Panc1 (cell line): ENCODE measurements around the gene AWAT2. TPM values are rescaled to one million over a fixed set of nuclear protein-coding genes. Genes with fewer than 3 reads are reported as not detected.

Experiments used
- ATAC-seq: fragments of 200-7000 bp; cut with Tn5 transposase; 2 replicates; pipeline ENCODE4 v1.9.1; 2020; ENCODE audit warnings: mild to moderate bottlenecking, moderate library complexity
- BruUV-seq: library from RNA; stranded (reverse); fragments of 400-500 nt; replicated peaks from 2 replicates; lab custom pipeline; 2021; lab: Mats Ljungman, UMichigan
- CTCF ChIA-PET: fragments of 300-600 bp; sonication (Branson Sonifier 250); formaldehyde crosslinking; loops from one replicate; lab custom pipeline; 2022; ENCODE audit warnings: antibody characterized with exemption; lab: Charles Lee
- POLR2A ChIA-PET: fragments of 300-600 bp; sonication (Branson Sonifier 250); formaldehyde crosslinking; loops from one replicate; lab custom pipeline; 2022; ENCODE audit warnings: antibody characterized with exemption; lab: Charles Lee
- DNase-seq: peaks from one replicate; pipeline ENCODE4 v3.0.0-alpha.2; 2010; ENCODE audit warnings: low read depth, low spot score
- H3K27ac ChIP-seq: 2 replicates; pipeline ENCODE4 v1.5.1; 2011; ENCODE audit warnings: mild to moderate bottlenecking, low read length, inconsistent platforms
- H3K27me3 ChIP-seq: fragments of 200-500 bp; sonication (Bioruptor generic); 2 replicates; pipeline ENCODE4 v1.6.0; 2014; ENCODE audit warnings: low read length, inconsistent platforms; ENCODE audit not compliant: control insufficient read depth, insufficient read depth
- H3K36me3 ChIP-seq: fragments of 200-500 bp; sonication (Bioruptor generic); 2 replicates; pipeline ENCODE4 v1.5.1; 2014; ENCODE audit warnings: inconsistent platforms, mild to moderate bottlenecking, low read length, moderate library complexity; ENCODE audit not compliant: control insufficient read depth, insufficient read depth
- H3K4me1 ChIP-seq: 2 replicates; pipeline ENCODE4 v1.5.1; 2011; ENCODE audit warnings: inconsistent platforms, mild to moderate bottlenecking, low read length, moderate library complexity; ENCODE audit not compliant: control insufficient read depth, insufficient read depth
- H3K4me3 ChIP-seq, 2 experiments: 2 replicates each; pipeline ENCODE4 v1.5.1; 2011 to 2012; ENCODE audit warnings: low read depth in 2 of 2, low read length in 2 of 2, mild to moderate bottlenecking in 2 of 2, inconsistent platforms in 1 of 2, moderate library complexity in 1 of 2
- H3K9me3 ChIP-seq: fragments of 200-500 bp; sonication (Bioruptor generic); 2 replicates; pipeline ENCODE4 v1.5.1; 2014; ENCODE audit warnings: low read depth, mild to moderate bottlenecking, inconsistent platforms, low read length, moderate library complexity; ENCODE audit not compliant: control insufficient read depth, insufficient read depth
- POLR2AphosphoS5 ChIP-seq: IDR thresholded peaks from 2 replicates; pipeline ENCODE4 v1.6.1; 2012; ENCODE audit warnings: mild to moderate bottlenecking, low read depth, low read length, moderate library complexity
- REST ChIP-seq, 2 experiments: IDR thresholded peaks; 2 replicates each; pipeline ENCODE4 v1.6.1; 2011 to 2012; ENCODE audit warnings: low read depth in 2 of 2, control low read depth in 1 of 2, low read length in 1 of 2, mild to moderate bottlenecking in 1 of 2, moderate library complexity in 1 of 2; ENCODE audit not compliant: insufficient read depth in 1 of 2
- SIN3A ChIP-seq: IDR thresholded peaks from 2 replicates; pipeline ENCODE4 v1.6.1; 2012; ENCODE audit warnings: low read depth, mild to moderate bottlenecking, low read length, moderate library complexity, borderline replicate concordance; ENCODE audit not compliant: insufficient read depth
- TCF7L2 ChIP-seq: IDR thresholded peaks from 2 replicates; pipeline ENCODE4 v1.6.1; 2011; ENCODE audit warnings: mild to moderate bottlenecking, low read depth, low read length, inconsistent platforms
- in situ Hi-C: cut with HindIII; loops from 2 replicates; pipeline ENCODE4 v1.10.0; 2016; ENCODE audit warnings: low sequenced_read_pairs, low pct_unique_long_range_greater_than_20kb
- intact Hi-C: fragments of 100-400 bp; cut with micrococcal nuclease; formaldehyde crosslinking; loops from one replicate; pipeline ENCODE4 v1.10.0; 2022; ENCODE audit not compliant: unreplicated experiment
- microRNA-seq: library from miRNA; unstranded; fragments of <30 nt; microRNA quantifications from one replicate; pipeline ENCODE4 v1.1.0, GENCODE V29; 2020; ENCODE audit not compliant: unreplicated experiment
- total RNA-seq: library from RNA; stranded (reverse); gene quantifications from one replicate; pipeline ENCODE4 v1.2.1, GENCODE V29; 2021; ENCODE audit not compliant: unreplicated experiment
- TF ChIP-seq, protein P1 (sequence below): fragments of 450-650 bp; IDR thresholded peaks from 2 replicates; pipeline ENCODE4 v1.5.1; 2017; ENCODE audit warnings: mild to moderate bottlenecking

Gene AWAT2
- total RNA-seq, 1 experiment from 2014 or later = not detected

GRCh38 chrX:69993494-69993893 is 56.2 kb downstream of the AWAT2 start:
- in situ Hi-C loops = no loop called here
- TF ChIP-seq REST (IDR thresholded peaks at IDR 0.05; ENCODE audit: insufficient read depth in 1 of 2, low read depth in 2 of 2, low read length in 1 of 2) = no peak
- TF ChIP-seq POLR2AphosphoS5 = no peak
- no peak for TF ChIP-seq SIN3A
- TF ChIP-seq TCF7L2 = no peak
- TF ChIP-seq, protein P1, sequence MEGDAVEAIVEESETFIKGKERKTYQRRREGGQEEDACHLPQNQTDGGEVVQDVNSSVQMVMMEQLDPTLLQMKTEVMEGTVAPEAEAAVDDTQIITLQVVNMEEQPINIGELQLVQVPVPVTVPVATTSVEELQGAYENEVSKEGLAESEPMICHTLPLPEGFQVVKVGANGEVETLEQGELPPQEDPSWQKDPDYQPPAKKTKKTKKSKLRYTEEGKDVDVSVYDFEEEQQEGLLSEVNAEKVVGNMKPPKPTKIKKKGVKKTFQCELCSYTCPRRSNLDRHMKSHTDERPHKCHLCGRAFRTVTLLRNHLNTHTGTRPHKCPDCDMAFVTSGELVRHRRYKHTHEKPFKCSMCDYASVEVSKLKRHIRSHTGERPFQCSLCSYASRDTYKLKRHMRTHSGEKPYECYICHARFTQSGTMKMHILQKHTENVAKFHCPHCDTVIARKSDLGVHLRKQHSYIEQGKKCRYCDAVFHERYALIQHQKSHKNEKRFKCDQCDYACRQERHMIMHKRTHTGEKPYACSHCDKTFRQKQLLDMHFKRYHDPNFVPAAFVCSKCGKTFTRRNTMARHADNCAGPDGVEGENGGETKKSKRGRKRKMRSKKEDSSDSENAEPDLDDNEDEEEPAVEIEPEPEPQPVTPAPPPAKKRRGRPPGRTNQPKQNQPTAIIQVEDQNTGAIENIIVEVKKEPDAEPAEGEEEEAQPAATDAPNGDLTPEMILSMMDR = no peak
- Histone ChIP-seq H3K36me3 (no peaks in the 10 kb centered on the region), H3K27ac (no peak overlapping the region), H3K4me1 (no peaks in the 10 kb centered on the region), H3K9me3 (no peaks in the 10 kb centered on the region), H3K27me3 (no peaks in the 10 kb centered on the region), H3K4me3 (no peak overlapping the region)
- DNase-seq (no peak), ATAC-seq (no peak)
- ChIA-PET CTCF (no interaction called here), POLR2A (no interaction called here)
- no TSS peak for BruUV-seq
- intact Hi-C loops = no loop called here

DNA sequence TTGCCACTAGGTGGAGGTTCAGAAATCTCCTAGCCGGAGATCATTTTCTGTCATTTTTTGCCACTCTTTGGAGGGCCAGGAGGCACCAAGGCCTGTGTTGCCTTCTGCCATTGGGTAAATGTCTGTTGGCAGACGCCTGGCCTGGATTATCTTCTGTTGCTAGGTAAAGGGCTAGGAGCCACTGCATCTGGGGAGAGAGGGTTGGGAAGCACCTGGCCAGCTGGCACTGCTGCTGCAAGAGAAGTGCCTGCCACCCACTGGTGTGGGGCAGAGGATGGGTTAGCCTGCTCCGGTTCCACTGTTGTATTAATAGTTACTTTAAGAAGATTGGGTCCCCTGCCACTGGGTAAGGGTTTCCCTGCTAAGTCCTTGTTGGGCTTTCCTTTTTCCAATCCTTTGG is 58.1 kb downstream of the AWAT2 start:
- H3K27me3 ChIP-seq = no peaks in the 10 kb centered on the region
- no TSS peak for BruUV-seq
- ChIA-PET POLR2A (no interaction called here), CTCF (no interaction called here)
- H3K36me3 ChIP-seq = no peaks in the 10 kb centered on the region
- no peaks in the 10 kb centered on the region for H3K4me1 ChIP-seq
- H3K4me3 ChIP-seq = no peak overlapping the region
- H3K9me3 ChIP-seq = no peaks in the 10 kb centered on the region
- intact Hi-C loops (no loop called here), in situ Hi-C loops (no loop called here)
- DNase-seq = no peak
- no peak overlapping the region for H3K27ac ChIP-seq
- TF ChIP-seq TCF7L2 (no peak), SIN3A (no peak), POLR2AphosphoS5 (no peak), REST (IDR thresholded peaks at IDR 0.05; ENCODE audit: insufficient read depth in 1 of 2, low read depth in 2 of 2, low read length in 1 of 2) (no peak)
- TF ChIP-seq, protein P1 = no peak
- no peak for ATAC-seq

Small RNAs within 50 kb of the gene (microRNA-seq; reads per million reads assigned to microRNA genes)
- not detected for gene MIR676

Other genes with a start within 250 kb of the AWAT2 start
- not detected for gene OTUD6A, start 12.5 kb upstream of the AWAT2 start, total RNA-seq
- gene IGBP1, start 83.5 kb upstream of the AWAT2 start, total RNA-seq = 36.9 TPM
- gene DGAT2L6, start 127.5 kb upstream of the AWAT2 start, total RNA-seq = not detected
- not detected for gene AWAT1, start 184.7 kb upstream of the AWAT2 start, total RNA-seq
- not detected for gene P2RY4, start 210.3 kb upstream of the AWAT2 start, total RNA-seq
- not detected for gene ARR3, start 218.4 kb upstream of the AWAT2 start, total RNA-seq
- gene RAB41, start 232.2 kb upstream of the AWAT2 start, total RNA-seq = not detected
- 102 TPM for gene PDZD11, start 240.0 kb upstream of the AWAT2 start, total RNA-seq
- 62.6 TPM for gene KIF4A, start 240.2 kb upstream of the AWAT2 start, total RNA-seq